ENCODE results near the gene ATP13A5.

DNA sequence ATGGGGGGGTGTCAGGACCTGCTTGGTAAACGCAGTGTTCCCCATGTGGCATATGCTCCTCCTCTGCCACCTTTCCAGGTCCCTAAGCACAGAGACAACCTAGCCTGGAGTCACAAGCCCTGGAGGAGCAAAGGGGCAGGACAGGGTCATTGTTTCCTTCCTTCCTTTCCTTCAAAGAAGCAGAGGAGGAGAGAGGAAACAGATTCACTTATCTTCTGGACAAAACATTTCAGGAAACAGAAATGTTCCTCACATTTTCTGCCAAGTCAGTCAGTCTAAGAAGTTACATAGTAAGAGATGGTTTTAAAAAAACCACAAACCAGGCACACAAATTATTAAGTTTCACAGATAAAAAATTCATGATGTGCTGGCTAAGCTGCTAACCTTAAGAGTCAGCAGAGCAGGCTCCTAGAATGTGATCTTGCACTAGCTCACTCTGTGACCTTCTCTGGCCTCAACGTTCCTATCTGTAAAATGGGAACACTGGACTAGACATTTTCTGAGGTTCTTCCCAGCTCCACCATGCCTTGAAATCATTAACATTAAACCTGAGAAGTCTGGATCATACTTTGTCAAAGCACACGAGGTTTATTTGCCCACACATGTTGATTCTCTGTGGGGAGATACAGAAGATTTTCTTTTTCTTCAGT is 47.9 kb downstream of the ATP13A5 start:
- TF ChIP-seq, protein P1, sequence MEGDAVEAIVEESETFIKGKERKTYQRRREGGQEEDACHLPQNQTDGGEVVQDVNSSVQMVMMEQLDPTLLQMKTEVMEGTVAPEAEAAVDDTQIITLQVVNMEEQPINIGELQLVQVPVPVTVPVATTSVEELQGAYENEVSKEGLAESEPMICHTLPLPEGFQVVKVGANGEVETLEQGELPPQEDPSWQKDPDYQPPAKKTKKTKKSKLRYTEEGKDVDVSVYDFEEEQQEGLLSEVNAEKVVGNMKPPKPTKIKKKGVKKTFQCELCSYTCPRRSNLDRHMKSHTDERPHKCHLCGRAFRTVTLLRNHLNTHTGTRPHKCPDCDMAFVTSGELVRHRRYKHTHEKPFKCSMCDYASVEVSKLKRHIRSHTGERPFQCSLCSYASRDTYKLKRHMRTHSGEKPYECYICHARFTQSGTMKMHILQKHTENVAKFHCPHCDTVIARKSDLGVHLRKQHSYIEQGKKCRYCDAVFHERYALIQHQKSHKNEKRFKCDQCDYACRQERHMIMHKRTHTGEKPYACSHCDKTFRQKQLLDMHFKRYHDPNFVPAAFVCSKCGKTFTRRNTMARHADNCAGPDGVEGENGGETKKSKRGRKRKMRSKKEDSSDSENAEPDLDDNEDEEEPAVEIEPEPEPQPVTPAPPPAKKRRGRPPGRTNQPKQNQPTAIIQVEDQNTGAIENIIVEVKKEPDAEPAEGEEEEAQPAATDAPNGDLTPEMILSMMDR (IDR thresholded peaks at IDR 0.05) = no peak
- TF ChIP-seq POLR2AphosphoS5 (IDR thresholded peaks at IDR 0.05; ENCODE audit: insufficient read depth in 1 of 2, low read depth in 1 of 2) = no peak

Data from vagina (tissue), 2 donors.